Measurements from ENCODE around the gene KCNQ2.

The KCNQ2 gene

GRCh38 chr20:63369024-63369530, 103.4 kb downstream of the KCNQ2 start:
- no peak for DNase-seq (ENCODE audit: low read depth)

GRCh38 chr20:63368151-63368550, 104.3 kb downstream of the KCNQ2 start:
- DNase-seq (ENCODE audit: low read depth), result no peak

- no peak for DNase-seq (ENCODE audit: low read depth)
Observed at GRCh38 chr20:63367446-63368055, 104.9 kb downstream of the KCNQ2 start.

- DNase-seq (ENCODE audit: low read depth), result no peak
Observed at GRCh38 chr20:63366390-63367365, 105.8 kb downstream of the KCNQ2 start.

DNA sequence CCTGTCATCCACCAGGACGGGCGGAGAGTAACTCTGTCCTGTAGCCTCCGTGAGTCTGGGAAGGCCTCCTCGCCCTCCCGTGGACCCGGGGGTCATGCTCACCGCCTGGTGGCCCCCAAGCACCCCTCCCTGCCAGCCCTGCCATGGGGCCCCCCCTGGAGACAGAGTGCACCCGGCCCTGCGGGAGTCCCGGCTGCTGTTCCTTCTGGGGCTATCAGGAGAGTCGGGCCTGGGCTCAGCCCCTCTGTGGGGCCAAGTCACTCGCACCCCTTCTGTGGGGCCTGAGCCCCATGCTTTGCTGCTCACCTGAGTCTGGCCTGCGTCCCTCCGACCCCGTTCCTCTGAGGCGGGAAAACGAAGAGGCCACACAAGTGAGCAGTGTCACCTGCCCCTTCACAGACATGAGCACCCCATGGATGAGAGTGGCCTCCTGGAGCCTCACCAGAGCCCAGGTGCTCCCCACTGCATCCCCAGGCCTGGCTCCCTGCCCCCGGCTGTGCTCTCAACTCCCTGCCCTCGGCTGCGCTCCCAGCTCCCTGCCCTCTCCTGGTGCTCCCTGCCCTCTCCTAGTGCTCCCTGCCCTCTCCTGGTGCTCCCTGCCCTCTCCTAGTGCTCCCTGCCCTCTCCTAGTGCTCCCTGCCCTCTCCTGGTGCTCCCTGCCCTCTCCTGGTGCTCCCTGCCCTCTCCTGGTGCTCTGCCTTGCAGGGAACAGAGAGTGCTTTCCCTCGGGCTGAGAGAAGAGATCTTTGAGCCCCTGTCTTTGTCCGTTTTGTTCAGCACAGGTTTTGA, 106.7 kb downstream of the KCNQ2 start:
- no peak for DNase-seq (ENCODE audit: low read depth)

- DNase-seq (ENCODE audit: low read depth), result no peak
Observed at GRCh38 chr20:63364801-63365585, 107.5 kb downstream of the KCNQ2 start.

GRCh38 chr20:63363981-63364561, 108.4 kb downstream of the KCNQ2 start:
- no peak for DNase-seq (ENCODE audit: low read depth)

- DNase-seq (ENCODE audit: low read depth), result no peak
Observed at GRCh38 chr20:63363013-63363957, 109.2 kb downstream of the KCNQ2 start.

DNA sequence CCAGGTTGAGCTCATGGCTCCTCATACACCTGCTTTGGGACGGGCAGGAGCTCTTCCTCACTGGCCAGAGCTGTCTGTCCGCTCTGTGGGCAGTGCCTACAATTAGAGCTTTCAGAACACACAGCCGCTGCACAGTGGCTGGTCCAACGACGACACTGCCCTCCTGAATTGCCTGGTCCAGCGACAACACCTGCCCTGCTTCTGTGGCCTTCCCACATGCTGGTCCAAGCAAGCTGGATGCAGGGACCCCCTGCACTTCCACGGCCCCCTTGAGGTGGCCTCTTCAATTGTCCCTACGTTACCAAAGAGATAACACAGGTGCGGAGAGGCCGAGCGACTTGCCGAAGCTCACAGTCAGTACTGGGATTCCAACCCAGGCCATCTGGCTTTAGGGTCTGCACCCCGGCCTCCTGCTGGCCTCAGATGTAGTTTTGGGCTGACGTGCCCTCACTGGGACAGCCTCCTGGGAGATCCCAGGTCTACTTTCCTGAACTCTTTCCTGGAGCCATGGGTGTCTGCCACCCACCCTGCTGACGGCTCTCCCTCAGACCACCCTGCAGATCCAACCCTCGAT, 109.9 kb downstream of the KCNQ2 start:
- DNase-seq (ENCODE audit: low read depth), result no peak

DNA sequence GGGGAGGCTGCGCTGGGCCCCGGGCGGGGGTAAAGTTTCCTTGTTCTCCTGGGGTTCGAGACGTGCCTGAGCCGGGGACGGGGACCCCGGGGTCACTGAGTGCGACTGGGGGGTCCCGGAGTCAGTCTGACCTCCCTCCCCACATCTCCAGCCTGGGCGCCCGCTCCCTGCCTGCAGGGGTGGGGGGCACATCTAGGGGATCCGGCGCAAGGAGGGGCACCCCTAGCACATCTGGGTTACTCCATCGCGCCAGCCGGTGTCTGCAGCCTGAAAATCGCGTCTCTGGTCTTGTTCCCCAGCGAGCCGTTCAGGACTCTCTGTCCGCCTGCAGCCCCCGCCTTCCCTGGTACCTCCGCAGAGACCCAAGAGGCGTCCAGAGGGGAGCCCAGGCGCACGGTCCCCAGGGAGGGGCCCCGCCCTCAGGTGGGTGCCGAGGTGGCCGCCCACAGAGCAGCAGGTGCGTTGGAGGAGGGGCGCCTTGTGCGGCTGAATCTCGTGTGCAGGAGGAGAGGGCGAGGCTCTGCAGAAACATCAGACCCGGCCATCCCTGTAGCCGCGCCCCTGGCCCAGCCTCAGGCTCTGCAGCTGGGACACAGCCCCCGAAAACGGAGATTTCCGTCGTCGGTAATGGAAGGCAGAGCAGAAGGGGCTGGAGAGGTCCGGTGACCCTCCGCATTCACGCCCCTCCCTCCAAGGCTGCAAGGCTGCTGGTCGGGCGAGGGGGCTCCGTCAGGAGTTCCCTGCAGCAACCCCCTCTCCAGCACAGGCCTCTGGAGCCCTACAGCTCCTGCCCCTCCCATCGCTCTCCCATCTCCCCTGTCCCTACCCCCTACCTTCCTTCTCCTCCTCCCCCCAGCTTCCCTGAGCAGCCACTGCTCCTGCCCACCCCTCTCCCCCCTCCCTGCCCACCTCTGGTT, 110.7 kb downstream of the KCNQ2 start:
- DNase-seq (ENCODE audit: low read depth), result no peak

GRCh38 chr20:63360850-63361518, 111.5 kb downstream of the KCNQ2 start, which contains the start of gene CHRNA4:
Gene CHRNA4, minus strand, starts transcription at chr20:63361349. Its CDS starts 184 bp downstream, at chr20:63361165.
- DNase-seq (ENCODE audit: low read depth), result no peak

DNA sequence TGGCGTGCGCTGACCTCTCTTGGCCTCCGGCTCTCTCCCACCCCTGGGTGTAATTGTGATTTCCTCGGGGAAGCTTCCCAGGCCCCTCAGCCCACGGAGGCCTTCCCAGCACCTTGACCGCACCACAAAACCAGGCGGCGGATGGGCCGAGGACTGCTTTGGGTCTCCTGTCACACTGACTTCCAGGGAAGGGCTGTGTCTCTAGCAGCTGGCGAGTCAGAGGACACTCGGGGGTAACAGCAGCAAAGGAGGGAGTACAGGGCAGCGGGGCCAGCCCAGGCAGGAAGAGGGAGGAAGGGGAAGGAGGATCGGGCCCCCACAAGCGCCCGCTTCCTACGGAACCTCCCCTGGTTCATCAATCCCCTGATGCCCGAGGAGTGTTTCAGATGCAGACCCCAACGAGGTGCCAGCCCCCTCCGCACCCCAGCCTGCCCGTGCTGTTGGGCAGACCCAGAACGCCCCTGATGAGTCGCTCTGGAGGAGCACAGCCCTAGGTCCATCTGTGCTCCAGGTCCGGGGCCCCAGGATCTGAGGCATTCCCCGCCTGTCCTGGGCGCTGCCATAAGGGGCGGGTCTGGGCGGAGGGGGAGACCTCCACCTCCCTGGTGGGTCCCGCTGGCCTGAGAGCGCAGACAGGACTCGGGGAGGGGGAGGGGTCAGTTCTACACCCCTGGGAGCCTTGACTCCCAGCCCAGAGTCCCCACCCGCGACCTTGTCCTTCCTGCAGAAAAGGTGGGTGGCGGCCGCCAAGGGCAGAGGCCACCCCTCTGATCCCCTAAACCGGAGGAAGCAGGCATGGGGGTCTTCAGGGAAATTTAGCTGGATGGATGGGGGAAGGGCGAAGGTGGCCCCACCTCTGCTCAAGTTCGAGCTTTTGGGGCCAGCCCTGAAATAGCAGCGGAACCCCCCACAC, 112.3 kb downstream of the KCNQ2 start:
- no peak for DNase-seq (ENCODE audit: low read depth)

GRCh38 chr20:63359164-63359934, 113.1 kb downstream of the KCNQ2 start:
- no peak for DNase-seq (ENCODE audit: low read depth)

DNA sequence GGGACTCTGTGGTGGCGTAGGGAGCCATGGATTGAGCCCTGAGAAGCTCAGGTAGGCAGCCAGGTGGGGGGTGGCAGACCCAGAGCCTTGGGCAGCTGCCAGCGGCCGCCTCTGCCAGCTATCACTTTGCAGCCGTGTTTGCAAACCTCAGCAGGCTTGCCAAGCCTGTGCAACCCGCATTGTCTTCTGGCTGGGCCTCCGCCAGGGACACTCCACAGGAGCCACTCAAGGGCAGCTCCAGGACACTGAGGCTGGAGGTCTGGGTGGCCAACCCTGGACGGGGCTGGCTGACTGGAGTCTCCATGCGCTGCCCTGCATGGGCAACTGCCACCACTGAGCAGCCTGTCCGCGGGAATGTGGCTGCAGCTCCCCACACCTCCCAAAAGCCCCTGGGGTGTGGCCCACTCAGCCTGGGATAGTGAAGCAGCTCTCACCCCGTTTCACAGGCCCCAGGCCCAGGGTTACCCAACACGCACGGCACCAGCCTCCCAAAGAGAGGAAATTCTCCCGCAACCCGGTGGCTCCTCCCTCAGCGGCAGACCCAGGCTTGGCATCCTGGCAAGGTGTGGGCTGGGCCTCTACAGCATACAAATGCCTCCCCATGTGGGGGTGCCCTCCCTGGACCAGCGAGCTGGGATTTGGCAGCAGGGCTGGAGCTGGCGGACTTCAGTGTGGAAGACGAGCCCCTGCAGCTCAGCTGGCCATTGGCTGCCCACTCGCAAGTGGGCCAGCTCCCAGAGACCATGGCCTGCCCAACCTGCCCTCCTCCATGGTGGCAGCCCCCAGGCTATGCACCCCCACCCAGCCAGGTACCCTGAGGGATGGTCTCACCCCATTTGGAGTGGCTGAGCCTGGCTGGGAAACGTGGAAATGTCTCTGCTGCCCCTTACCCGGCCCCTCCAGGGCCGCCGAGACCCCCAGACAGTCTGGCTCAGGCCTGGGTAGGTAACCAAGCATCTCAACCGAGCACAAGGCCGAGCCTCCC, 114.2 kb downstream of the KCNQ2 start:
- no peak for DNase-seq (ENCODE audit: low read depth)
